Activated T-cell treated with anti-CD3 and anti-CD28 coated beads, Interleukin-2, amount 50 U/mL, for 72 hours (primary cell): ENCODE results near the gene CCDC34. TPM values are rescaled to one million over a fixed set of nuclear protein-coding genes. Genes with fewer than 3 reads are reported as not detected.

Experiments
- ATAC-seq, 2 donors: fragments of 150-1000 bp; cut with Tn5 transposase; replicated peaks in 1 of 2; 2 replicates each; pipeline ENCODE4 v1.10.0; 2021; ENCODE audit warnings: moderate library complexity in 2 of 2, mild to moderate bottlenecking in 1 of 2
- DNase-seq, 2 donors: peaks; one replicate each; pipeline ENCODE4 v3.0.0; 2021 to 2022; ENCODE audit warnings: mixed read lengths in 1 of 2
- H3K27ac Mint-ChIP-seq: one replicate; pipeline ENCODE4 v1.8.0; 2022; ENCODE audit warnings: mild to moderate bottlenecking, moderate library complexity, mixed read lengths
- H3K27me3 Mint-ChIP-seq: one replicate; pipeline ENCODE4 v1.8.0; 2022; ENCODE audit warnings: low read depth, mixed read lengths
- H3K36me3 Mint-ChIP-seq, 2 donors: one replicate each; pipeline ENCODE4 v1.8.0; 2022; ENCODE audit warnings: mixed read lengths in 2 of 2, mild to moderate bottlenecking in 1 of 2; ENCODE audit not compliant: insufficient read depth in 2 of 2
- H3K4me1 Mint-ChIP-seq: one replicate; pipeline ENCODE4 v1.8.0; 2022; ENCODE audit warnings: low read depth, mixed read lengths
- H3K4me3 Mint-ChIP-seq, 2 donors: one replicate each; pipeline ENCODE4 v1.8.0; 2022; ENCODE audit warnings: mild to moderate bottlenecking in 2 of 2, mixed read lengths in 2 of 2, moderate library complexity in 2 of 2
- H3K9me3 Mint-ChIP-seq, 2 donors: one replicate each; pipeline ENCODE4 v1.8.0; 2022; ENCODE audit warnings: mixed read lengths in 2 of 2
- total RNA-seq, 2 donors: library from RNA; stranded (reverse); gene quantifications; one replicate each; pipeline ENCODE4 v1.2.3, GENCODE V29; 2022

The CCDC34 gene
- total RNA-seq, 2 donors from 2014 or later: 16.0 to 20.2 TPM

DNA sequence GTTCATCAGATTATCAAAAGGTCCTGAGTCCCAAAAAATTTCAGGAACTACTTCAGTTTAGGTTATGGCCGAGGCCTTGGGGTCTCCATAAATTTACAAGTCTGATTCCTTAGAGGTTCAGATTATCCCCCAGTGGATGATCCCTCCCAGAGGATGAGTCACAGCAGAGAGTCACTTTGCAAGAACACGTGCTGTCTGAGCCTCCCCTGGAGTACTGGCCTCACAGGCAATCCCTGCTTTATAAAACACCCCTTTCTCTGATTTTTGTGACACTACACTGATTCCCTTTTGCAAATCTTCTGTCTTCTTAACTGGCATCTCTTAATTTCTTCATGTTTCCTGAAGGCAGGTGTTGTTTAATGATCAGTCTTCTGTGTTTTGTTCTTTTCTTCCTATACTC lies 45.3 kb downstream of the CCDC34 start:
- ATAC-seq (no peak), DNase-seq (no peak)
- Mint-ChIP-seq H3K9me3 (no peaks in the 10 kb centered on the region), H3K36me3 (peaks cover 0 to 2% of the 10 kb centered on the region in 2 donors), H3K4me1 (peaks cover 15% of the 10 kb centered on the region), H3K4me3 (no peak overlapping the region), H3K27me3 (peaks cover 11% of the 10 kb centered on the region), H3K27ac (no peak overlapping the region)

DNA sequence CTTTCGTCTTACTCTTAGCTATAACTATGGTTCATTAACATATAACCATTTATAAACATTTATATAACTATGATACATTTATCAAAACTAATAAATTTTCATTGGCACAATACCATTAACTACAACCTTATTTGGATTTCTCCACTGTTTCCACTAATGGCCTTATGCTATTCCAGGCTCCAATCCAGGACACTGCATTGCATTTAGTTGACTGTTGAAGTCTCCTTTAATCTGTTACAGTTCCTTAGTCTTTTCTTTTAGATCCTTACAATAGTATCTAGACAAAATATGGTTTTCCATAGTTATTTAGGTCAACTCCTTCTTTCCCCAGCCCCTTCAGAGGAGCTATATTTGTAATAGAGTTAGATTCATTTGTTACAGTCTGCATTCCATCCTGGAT lies 47.2 kb downstream of the CCDC34 start:
- DNase-seq (no peak), ATAC-seq (no peak)
- Mint-ChIP-seq H3K4me1 (peaks cover 15% of the 10 kb centered on the region), H3K36me3 (no peaks in the 10 kb centered on the region), H3K9me3 (no peaks in the 10 kb centered on the region), H3K27me3 (peaks cover 17% of the 10 kb centered on the region), H3K4me3 (no peak overlapping the region), H3K27ac (no peak overlapping the region)

DNA sequence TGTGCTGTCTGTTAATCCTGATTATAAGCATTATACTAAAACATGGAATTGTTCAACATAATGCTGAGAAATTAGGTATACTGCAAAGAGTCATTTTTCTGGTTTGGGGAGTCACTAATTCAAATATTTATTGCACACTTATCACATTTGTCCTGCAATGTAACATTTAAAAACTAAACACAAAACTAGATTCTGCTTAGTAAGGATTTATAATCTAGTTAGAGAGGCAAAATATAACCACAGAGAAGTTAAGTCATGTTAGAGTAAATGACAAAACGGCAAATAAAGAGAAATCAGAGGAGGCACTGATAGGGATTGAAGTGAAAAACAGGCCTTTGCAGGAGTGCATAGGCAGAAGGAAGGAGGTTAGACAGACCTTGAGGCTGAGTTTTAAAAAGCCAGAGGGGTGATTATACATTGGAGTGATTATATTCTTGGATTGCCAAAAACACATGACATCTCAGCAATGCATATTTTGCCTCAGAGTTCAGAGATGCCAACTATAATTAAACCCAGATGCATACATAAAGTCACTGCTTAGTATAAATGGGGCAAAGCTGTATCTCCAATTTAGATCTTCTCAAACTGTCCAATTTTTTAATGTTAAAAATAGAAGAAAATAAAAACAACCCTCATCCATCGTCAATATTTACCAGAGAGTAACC lies 49.7 kb downstream of the CCDC34 start:
- H3K36me3 Mint-ChIP-seq: no peaks in the 10 kb centered on the region
- H3K4me1 Mint-ChIP-seq: no peaks in the 10 kb centered on the region
- H3K9me3 Mint-ChIP-seq: no peaks in the 10 kb centered on the region
- no peak for DNase-seq
- peaks cover 25% of the 10 kb centered on the region for H3K27me3 Mint-ChIP-seq
- ATAC-seq: no peak
- no peak overlapping the region for H3K27ac Mint-ChIP-seq
- H3K4me3 Mint-ChIP-seq: no peak overlapping the region

DNA sequence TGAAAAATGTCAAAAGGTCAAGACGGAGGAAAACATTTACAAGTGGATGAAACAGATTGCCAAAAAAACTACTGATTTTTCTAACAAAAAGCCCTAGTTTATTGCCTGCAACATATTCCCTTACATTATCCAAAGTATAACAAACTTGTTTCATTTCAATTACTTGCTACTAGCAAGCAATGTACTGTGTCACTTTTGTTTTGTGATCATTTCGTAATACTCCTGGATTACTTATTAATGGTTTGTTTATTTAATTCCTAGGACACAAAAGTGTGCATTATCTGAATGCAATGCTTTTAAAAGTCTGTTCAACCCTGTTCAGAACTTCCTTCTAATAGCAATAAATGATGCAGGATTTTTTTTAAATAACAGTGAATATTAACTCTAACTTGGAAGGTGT lies 50.9 kb downstream of the CCDC34 start:
- ATAC-seq (no peak), DNase-seq (no peak)
- H3K27me3 Mint-ChIP-seq: peaks cover 24% of the 10 kb centered on the region

DNA sequence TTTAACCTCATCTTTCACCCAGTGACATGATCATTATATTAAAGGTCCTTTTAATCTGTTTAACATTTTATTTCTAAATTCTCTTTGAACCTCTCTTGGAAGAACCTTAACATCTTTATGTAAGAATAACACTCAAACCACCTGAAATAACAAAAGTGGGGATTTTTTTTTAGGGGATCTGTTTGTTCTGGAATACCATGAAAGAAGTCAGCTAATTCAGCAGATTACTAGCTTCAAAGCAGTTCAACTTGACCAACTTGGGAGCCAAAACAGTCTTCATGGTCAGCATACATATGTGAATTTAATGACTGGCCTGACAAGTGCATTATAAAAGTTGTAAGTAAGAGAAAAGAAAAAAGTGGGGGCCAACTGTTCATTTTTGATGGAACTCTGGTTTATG lies 52.3 kb downstream of the CCDC34 start:
- no peak overlapping the region for H3K4me3 Mint-ChIP-seq
- peaks cover 20% of the 10 kb centered on the region for H3K27me3 Mint-ChIP-seq
- H3K4me1 Mint-ChIP-seq: no peaks in the 10 kb centered on the region
- H3K27ac Mint-ChIP-seq: no peak overlapping the region
- no peaks in the 10 kb centered on the region for H3K36me3 Mint-ChIP-seq
- ATAC-seq: no peak
- H3K9me3 Mint-ChIP-seq: no peaks in the 10 kb centered on the region
- DNase-seq: no peak

More for the DNA sequence above, 50.9 kb downstream of the CCDC34 start:
- Mint-ChIP-seq H3K36me3 (no peaks in the 10 kb centered on the region), H3K4me1 (no peaks in the 10 kb centered on the region), H3K4me3 (no peak overlapping the region), H3K27ac (no peak overlapping the region), H3K9me3 (no peaks in the 10 kb centered on the region)

DNA sequence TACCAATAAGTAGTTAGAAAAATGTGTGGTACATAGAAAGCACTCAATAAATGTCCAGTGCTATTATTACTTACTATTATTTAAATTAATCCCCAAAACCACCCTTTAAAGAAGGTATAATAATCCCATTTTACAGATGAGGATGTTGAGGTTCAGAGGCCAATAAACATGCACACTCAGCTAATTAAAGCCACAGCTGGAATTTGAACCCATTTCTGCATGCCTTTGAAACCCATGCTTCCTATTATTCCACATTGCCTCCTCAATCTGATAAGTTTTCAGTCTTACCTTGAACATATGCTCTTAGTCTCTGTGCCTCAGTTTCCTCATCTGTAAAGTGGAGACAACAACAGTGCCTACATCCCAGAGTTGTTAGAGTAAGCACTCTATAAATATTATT lies 52.8 kb downstream of the CCDC34 start:
- peaks cover 20% of the 10 kb centered on the region for H3K27me3 Mint-ChIP-seq
- no peak overlapping the region for H3K27ac Mint-ChIP-seq
- no peak for DNase-seq
- H3K9me3 Mint-ChIP-seq: no peaks in the 10 kb centered on the region
- peaks cover 0 to 3% of the 10 kb centered on the region in 2 donors for H3K36me3 Mint-ChIP-seq
- no peak overlapping the region for H3K4me3 Mint-ChIP-seq
- no peaks in the 10 kb centered on the region for H3K4me1 Mint-ChIP-seq
- ATAC-seq: no peak

DNA sequence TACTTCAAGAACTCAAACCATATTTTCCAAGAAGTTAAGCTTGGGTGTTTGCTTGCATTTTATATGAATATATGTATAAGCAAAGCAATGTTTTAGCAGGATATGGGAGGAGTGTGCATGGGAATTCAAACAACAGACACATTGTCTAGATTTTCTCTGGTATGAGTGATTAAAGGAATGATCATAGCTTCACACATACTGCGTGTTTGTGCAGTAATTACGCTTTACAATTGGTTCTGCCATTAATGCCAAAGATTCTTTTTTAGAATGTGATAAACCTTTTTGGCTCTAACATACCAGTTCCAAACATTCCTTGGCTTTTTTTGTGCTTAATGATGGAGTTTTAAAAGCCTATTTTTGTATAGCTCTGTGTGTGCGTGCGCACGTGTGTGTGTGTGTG lies 54.0 kb downstream of the CCDC34 start:
- H3K9me3 Mint-ChIP-seq: no peaks in the 10 kb centered on the region
- DNase-seq (no peak), ATAC-seq (no peak)
- no peak overlapping the region for H3K4me3 Mint-ChIP-seq
- peaks cover 20% of the 10 kb centered on the region for H3K27me3 Mint-ChIP-seq
- peaks cover 0 to 3% of the 10 kb centered on the region in 2 donors for H3K36me3 Mint-ChIP-seq
- no peak overlapping the region for H3K27ac Mint-ChIP-seq
- H3K4me1 Mint-ChIP-seq: no peaks in the 10 kb centered on the region

DNA sequence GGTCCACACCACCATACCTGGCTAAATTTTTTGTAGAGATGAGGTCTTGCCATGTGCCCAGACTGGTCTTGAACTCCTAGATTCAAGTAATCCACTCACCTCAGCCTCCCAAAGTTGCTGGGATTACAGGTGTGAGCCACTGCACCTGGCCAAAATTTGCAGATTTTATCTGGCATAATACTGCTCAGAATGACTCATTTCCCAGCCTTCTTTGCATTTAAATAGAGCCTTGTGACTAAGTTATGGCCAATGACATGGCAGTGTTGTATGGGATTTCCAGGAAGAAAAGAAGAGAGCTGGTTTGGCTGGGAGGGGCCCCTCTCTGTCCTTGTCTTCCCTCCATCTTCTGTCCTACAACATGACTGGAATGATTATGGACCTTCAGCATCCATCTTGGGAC lies 55.8 kb downstream of the CCDC34 start:
- DNase-seq: no peak
- no peaks in the 10 kb centered on the region for H3K9me3 Mint-ChIP-seq
- peaks cover 0 to 3% of the 10 kb centered on the region in 2 donors for H3K36me3 Mint-ChIP-seq
- H3K27ac Mint-ChIP-seq: no peak overlapping the region
- ATAC-seq: no peak
- no peaks in the 10 kb centered on the region for H3K4me1 Mint-ChIP-seq
- no peak overlapping the region for H3K4me3 Mint-ChIP-seq
- peaks cover 13% of the 10 kb centered on the region for H3K27me3 Mint-ChIP-seq

DNA sequence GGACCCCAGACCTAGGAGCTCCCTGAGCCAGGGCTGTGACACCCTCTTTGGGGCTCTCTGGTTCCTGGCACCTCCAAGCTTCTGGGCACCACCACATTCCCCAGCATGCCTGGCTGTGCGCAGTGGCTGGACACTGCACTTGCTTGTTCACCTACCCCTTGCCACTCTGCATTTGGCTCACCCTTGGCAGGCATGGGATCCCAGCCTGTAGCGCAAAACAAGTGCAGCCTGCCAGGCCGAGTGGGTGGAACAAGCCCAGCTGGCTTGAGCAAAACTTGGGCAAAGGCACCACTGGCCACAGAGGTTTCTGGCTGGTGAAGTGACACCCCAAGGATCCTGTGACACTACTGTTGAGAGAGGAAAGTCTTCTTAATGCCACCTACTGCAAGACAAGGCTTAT lies 57.3 kb downstream of the CCDC34 start:
- peaks cover 7% of the 10 kb centered on the region for H3K27me3 Mint-ChIP-seq
- DNase-seq (no peak), ATAC-seq (no peak)
- no peaks in the 10 kb centered on the region for H3K9me3 Mint-ChIP-seq
- no peak overlapping the region for H3K4me3 Mint-ChIP-seq
- peaks cover 0 to 3% of the 10 kb centered on the region in 2 donors for H3K36me3 Mint-ChIP-seq
- H3K4me1 Mint-ChIP-seq: peaks cover 8% of the 10 kb centered on the region
- no peak overlapping the region for H3K27ac Mint-ChIP-seq

DNA sequence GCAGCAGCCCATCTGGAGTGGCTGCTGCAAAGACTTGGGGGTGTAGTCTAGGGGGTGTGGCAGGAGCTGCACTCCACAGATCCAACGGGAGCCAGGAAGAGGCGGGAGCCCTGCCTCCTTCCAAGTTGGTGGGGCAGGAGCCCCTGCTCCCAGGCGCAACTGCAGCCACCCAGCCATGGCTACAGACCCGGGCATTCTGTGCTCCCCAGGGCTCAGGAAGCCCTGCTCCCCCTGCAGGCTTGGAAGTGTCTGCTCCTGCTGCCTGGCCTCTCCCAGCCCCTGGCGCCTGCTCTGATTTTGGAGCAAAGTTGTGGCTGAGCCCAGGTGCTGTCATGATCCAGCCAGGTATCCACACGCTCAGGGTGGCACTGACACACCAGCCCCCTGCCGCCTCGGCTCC lies 58.5 kb downstream of the CCDC34 start:
- H3K36me3 Mint-ChIP-seq: peaks cover 3 to 4% of the 10 kb centered on the region in 2 donors
- H3K4me1 Mint-ChIP-seq: peaks cover 9% of the 10 kb centered on the region
- H3K4me3 Mint-ChIP-seq: no peak overlapping the region
- ATAC-seq (no peak), DNase-seq (no peak)
- peaks cover 7% of the 10 kb centered on the region for H3K27me3 Mint-ChIP-seq
- H3K9me3 Mint-ChIP-seq: no peaks in the 10 kb centered on the region
- no peak overlapping the region for H3K27ac Mint-ChIP-seq

DNA sequence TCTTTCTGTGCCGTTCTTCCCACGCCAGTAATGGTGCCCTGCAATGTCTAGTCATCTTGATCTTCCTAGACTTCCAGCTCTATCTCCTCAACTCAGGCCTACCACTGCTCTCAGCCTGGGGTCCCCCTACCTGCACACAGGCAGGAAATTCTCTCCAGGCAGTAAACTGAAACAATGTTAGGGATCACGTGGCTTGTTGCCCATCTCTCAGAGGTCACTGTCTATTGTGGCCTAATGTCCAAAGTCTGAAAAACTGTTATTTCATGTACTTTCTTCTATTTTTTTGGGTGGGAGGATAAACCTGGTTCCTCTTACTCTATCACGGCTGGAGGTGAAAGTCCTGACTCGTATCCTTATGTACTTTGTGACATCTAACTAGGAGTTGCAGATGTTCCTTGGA lies 59.1 kb downstream of the CCDC34 start:
- peaks cover under 1% of the 10 kb centered on the region for H3K27me3 Mint-ChIP-seq
- H3K4me1 Mint-ChIP-seq: peaks cover 9% of the 10 kb centered on the region
- H3K9me3 Mint-ChIP-seq: no peaks in the 10 kb centered on the region
- peaks cover 3 to 4% of the 10 kb centered on the region in 2 donors for H3K36me3 Mint-ChIP-seq
- DNase-seq (no peak), ATAC-seq (no peak)
- no peak overlapping the region for H3K27ac Mint-ChIP-seq
- no peak overlapping the region for H3K4me3 Mint-ChIP-seq

DNA sequence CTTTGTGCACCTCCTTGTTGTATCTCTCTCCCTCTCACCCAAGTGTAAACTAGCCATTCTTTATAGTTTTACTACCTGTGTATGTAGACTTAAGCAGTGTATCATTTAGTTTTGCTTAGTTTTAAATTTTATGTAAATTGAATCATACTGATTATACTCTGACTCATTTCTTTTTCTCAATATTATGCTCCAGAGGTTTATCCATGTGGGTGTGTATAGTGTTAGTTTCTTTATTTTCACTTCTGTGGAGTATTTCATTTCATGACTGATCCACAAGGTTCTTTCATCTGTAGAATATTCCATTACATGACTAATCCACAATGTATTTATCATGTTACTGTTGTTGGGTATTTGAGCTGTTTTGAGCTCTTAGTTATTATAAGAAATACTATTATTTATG lies 62.0 kb downstream of the CCDC34 start:
- H3K4me1 Mint-ChIP-seq: peaks cover 9% of the 10 kb centered on the region
- no peak for DNase-seq
- ATAC-seq: peak; percentile 84 to 92
- H3K4me3 Mint-ChIP-seq: no peak overlapping the region
- H3K36me3 Mint-ChIP-seq: peaks cover 3 to 4% of the 10 kb centered on the region in 2 donors
- no peaks in the 10 kb centered on the region for H3K9me3 Mint-ChIP-seq
- peaks cover 6% of the 10 kb centered on the region for H3K27me3 Mint-ChIP-seq
- H3K27ac Mint-ChIP-seq: no peak overlapping the region

DNA sequence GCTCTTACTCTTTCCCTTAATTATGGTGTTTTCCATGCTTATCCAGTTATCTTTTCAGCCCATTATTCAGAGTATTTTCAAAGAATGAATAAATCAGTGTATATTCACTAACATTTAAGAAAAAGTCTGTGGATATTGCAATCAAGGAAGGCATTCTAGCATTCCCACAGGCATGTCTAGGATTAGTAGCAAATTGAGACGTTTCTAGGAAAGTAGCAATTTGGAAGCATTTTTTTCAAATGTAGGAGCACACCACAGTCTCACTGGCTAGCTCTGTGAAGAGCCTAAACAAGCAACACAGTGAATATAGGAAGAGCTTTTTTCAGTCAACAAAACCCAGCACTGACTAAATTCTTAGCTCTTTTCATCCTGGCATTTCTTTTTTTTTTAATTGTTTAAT lies 65.4 kb downstream of the CCDC34 start:
- Mint-ChIP-seq H3K27ac (no peak overlapping the region), H3K9me3 (peaks cover 3 to 5% of the 10 kb centered on the region in 2 donors), H3K4me1 (peaks cover 9% of the 10 kb centered on the region), H3K4me3 (no peak overlapping the region), H3K36me3 (peaks cover 2 to 3% of the 10 kb centered on the region in 2 donors), H3K27me3 (peaks cover 11% of the 10 kb centered on the region)
- DNase-seq (no peak), ATAC-seq (no peak)

DNA sequence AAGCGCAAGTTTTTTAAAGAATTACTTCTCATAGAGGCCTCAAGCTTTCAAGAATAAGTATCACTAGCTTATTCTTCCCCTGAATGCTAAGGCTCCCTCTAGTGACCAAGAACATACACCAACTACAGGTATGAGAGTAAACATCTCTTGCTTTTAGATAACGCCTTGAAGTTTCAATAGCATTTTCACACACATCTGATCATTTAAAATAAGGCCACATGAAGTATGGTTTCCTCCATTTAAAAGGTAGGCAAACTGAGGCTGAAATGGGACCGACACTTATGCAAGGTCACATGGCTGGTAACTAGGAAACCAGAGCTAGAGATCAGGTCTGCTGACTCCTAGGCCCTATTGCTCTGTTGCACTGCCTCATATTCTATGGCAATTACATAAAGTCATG lies 66.5 kb downstream of the CCDC34 start:
- Mint-ChIP-seq H3K4me3 (no peak overlapping the region), H3K27ac (no peak overlapping the region), H3K36me3 (peaks cover 6 to 7% of the 10 kb centered on the region in 2 donors), H3K27me3 (peaks cover 12% of the 10 kb centered on the region), H3K9me3 (peaks cover 8 to 9% of the 10 kb centered on the region in 2 donors), H3K4me1 (peaks cover 9% of the 10 kb centered on the region)
- ATAC-seq: peak; percentile 35 to 45
- no peak for DNase-seq
